Transverse colon (tissue), 3 donors: Measurements from ENCODE around the gene ASXL3.

Experiments
- CTCF ChIP-seq, 5 experiments: fragments of 200-600 bp in 3 of 5; fragments of 450-650 bp in 2 of 5; sonication (generic) in 3 of 5; IDR thresholded peaks; 1 replicate in 2 of 5; 2 replicates in 3 of 5; pipeline ENCODE4 v1.5.1; 2016 to 2017; ENCODE audit warnings: antibody characterized with exemption in 5 of 5, inconsistent platforms in 3 of 5, mild to moderate bottlenecking in 2 of 5, moderate library complexity in 1 of 5
- POLR2A ChIP-seq: fragments of 450-650 bp; IDR thresholded peaks from one replicate; pipeline ENCODE4 v1.6.1; 2016; ENCODE audit warnings: antibody characterized with exemption, mild to moderate bottlenecking, moderate library complexity

GRCh38 chr18:33612632-33613031 lies 34.6 kb downstream of the ASXL3 start:
- TF ChIP-seq CTCF (IDR thresholded peaks at IDR 0.05) (no peak), POLR2A (no peak)
